Thoracic aorta (tissue), 2 donors: ENCODE measurements around the gene OR8B12. TPM values are rescaled to one million over a fixed set of nuclear protein-coding genes. Genes with fewer than 3 reads are reported as not detected.
"Not testable (repeated sequence)": the region's sequence is repeated elsewhere in the genome, so short reads cannot be mapped to it uniquely, and the experiment has no call there.

Source experiments
- ATAC-seq: fragments of 150-250 bp; one replicate; pipeline ENCODE4 v1.8.0; 2017; ENCODE audit warnings: low read depth; ENCODE audit not compliant: insufficient number of reproducible peaks, low FRiP score
- DNase-seq: peaks from one replicate; pipeline ENCODE4 v3.0.0-alpha.2; 2020; ENCODE audit warnings: low spot score
- H3K27ac ChIP-seq, 2 donors: fragments of 200-600 bp; sonication (generic); 1 replicate in 1 of 2; 2 replicates in 1 of 2; pipeline ENCODE4 v1.5.1; 2016; ENCODE audit warnings: mild to moderate bottlenecking in 2 of 2, moderate library complexity in 2 of 2
- H3K27me3 ChIP-seq: fragments of 200-600 bp; sonication (generic); replicated peaks from 2 replicates; pipeline ENCODE4 v1.6.0; 2016; ENCODE audit warnings: mild to moderate bottlenecking; ENCODE audit not compliant: insufficient read depth
- H3K36me3 ChIP-seq: fragments of 200-600 bp; sonication (generic); one replicate; pipeline ENCODE4 v1.5.1; 2016
- H3K4me1 ChIP-seq, 2 donors: fragments of 200-600 bp; sonication (generic); 1 replicate in 1 of 2; 2 replicates in 1 of 2; pipeline versions ENCODE4 v1.5.1 to v1.6.0; 2016; ENCODE audit warnings: low read depth in 2 of 2, mild to moderate bottlenecking in 1 of 2; ENCODE audit not compliant: control insufficient read depth in 1 of 2
- H3K4me3 ChIP-seq: fragments of 200-600 bp; sonication (generic); 2 replicates; pipeline ENCODE4 v1.5.1; 2016; ENCODE audit warnings: mild to moderate bottlenecking
- H3K9me3 ChIP-seq: fragments of 200-600 bp; sonication (generic); 2 replicates; pipeline ENCODE4 v1.5.1; 2016
- CTCF ChIP-seq: fragments of 200-600 bp; sonication (generic); IDR thresholded peaks from one replicate; pipeline ENCODE4 v1.5.1; 2019; ENCODE audit warnings: antibody characterized with exemption
- total RNA-seq, 2 donors: library from RNA; depleted of rRNA; stranded (reverse); fragments of >200 nt; gene quantifications; one replicate each; pipeline versions ENCODE4 v1.1.0 to v1.2.3, GENCODE V29; 2016

Gene OR8B12
- total RNA-seq, 2 donors from 2014 or later = not detected

- Histone ChIP-seq H3K36me3 (no peaks in the 10 kb centered on the region), H3K27me3 (no peaks in the 10 kb centered on the region), H3K4me3 (no peak overlapping the region), H3K27ac (no peak overlapping the region), H3K9me3 (no peaks in the 10 kb centered on the region), H3K4me1 (no peaks in the 10 kb centered on the region)
- TF ChIP-seq CTCF = no peak
- DNase-seq (no peak), ATAC-seq (no peak)
These were observed 26.1 kb downstream of the OR8B12 start for GRCh38 chr11:124517314-124517713.

GRCh38 chr11:124514675-124515074, 28.8 kb downstream of the OR8B12 start:
- not testable (repeated sequence) for H3K4me3 ChIP-seq, H3K9me3 ChIP-seq, H3K4me1 ChIP-seq, H3K27me3 ChIP-seq, H3K27ac ChIP-seq, ATAC-seq, DNase-seq, H3K36me3 ChIP-seq

- no peaks in the 10 kb centered on the region for H3K9me3 ChIP-seq
- DNase-seq (no peak), ATAC-seq (no peak)
- no peaks in the 10 kb centered on the region for H3K4me1 ChIP-seq
- H3K27me3 ChIP-seq = no peaks in the 10 kb centered on the region
- no peak overlapping the region for H3K4me3 ChIP-seq
- TF ChIP-seq CTCF = no peak
- H3K36me3 ChIP-seq = no peaks in the 10 kb centered on the region
- H3K27ac ChIP-seq = no peak overlapping the region
These were observed 29.3 kb downstream of the OR8B12 start for GRCh38 chr11:124514131-124514530.

- H3K4me3 ChIP-seq = no peak overlapping the region
- no peak for TF ChIP-seq CTCF
- no peaks in the 10 kb centered on the region for H3K9me3 ChIP-seq
- H3K27ac ChIP-seq = no peak overlapping the region
- ATAC-seq = no peak
- DNase-seq = no peak
- H3K27me3 ChIP-seq = no peaks in the 10 kb centered on the region
- H3K36me3 ChIP-seq = no peaks in the 10 kb centered on the region
- no peaks in the 10 kb centered on the region for H3K4me1 ChIP-seq
These were observed 31.7 kb downstream of the OR8B12 start for GRCh38 chr11:124511745-124512144.

- H3K36me3 ChIP-seq = no peaks in the 10 kb centered on the region
- H3K4me1 ChIP-seq = no peaks in the 10 kb centered on the region
- no peak overlapping the region for H3K4me3 ChIP-seq
- no peak for DNase-seq
- no peak for TF ChIP-seq CTCF
- H3K27me3 ChIP-seq = no peaks in the 10 kb centered on the region
- no peaks in the 10 kb centered on the region for H3K9me3 ChIP-seq
- ATAC-seq = no peak
- H3K27ac ChIP-seq = no peak overlapping the region
These were observed 33.2 kb downstream of the OR8B12 start for GRCh38 chr11:124510279-124510678.

- no peak for TF ChIP-seq CTCF
- no peaks in the 10 kb centered on the region for H3K36me3 ChIP-seq
These were observed 43.7 kb downstream of the OR8B12 start for GRCh38 chr11:124499711-124500110.

More at GRCh38 chr11:124499711-124500110, 43.7 kb downstream of the OR8B12 start:
- no peak for DNase-seq
- no peaks in the 10 kb centered on the region for H3K27me3 ChIP-seq
- no peak overlapping the region for H3K27ac ChIP-seq
- no peak overlapping the region for H3K4me3 ChIP-seq
- no peaks in the 10 kb centered on the region for H3K4me1 ChIP-seq
- no peak for ATAC-seq
- H3K9me3 ChIP-seq = no peaks in the 10 kb centered on the region
